NK-92 (cell line): ENCODE measurements around the gene MAN2A1.
"Not testable (repeated sequence)": the region's sequence is repeated elsewhere in the genome, so short reads cannot be mapped to it uniquely, and the experiment has no call there.

Experiments used
- DNase-seq: peaks from one replicate; lab custom pipeline; 2025; ENCODE audit not compliant: unreplicated experiment; lab: John Stamatoyannopoulos, UW

MAN2A1 gene

GRCh38 chr5:109812698-109813097 is 123.0 kb downstream of the MAN2A1 start:
- DNase-seq: no peak

- no peak for DNase-seq
Measured at GRCh38 chr5:109816732-109817131, 127.0 kb downstream of the MAN2A1 start.

GRCh38 chr5:109819878-109820277 is 130.2 kb downstream of the MAN2A1 start:
- DNase-seq: no peak

DNA sequence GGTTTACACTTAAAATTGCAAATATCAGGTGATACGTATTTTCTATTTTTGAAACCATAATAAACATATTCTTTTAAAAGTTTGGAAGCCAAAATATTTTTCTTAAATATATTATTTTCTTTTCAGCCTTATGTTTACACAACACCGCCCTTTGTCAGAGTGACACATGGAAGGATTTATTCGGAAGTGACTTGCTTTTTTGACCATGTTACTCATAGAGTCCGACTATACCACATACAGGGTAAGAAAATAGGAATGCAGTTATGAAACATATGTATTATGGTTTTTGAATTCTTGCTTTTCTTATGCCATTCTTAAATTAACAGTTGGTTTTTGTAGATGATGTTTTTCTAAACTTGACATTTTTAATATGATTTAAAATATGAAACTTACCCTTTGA is 133.9 kb downstream of the MAN2A1 start:
- no peak for DNase-seq

DNA sequence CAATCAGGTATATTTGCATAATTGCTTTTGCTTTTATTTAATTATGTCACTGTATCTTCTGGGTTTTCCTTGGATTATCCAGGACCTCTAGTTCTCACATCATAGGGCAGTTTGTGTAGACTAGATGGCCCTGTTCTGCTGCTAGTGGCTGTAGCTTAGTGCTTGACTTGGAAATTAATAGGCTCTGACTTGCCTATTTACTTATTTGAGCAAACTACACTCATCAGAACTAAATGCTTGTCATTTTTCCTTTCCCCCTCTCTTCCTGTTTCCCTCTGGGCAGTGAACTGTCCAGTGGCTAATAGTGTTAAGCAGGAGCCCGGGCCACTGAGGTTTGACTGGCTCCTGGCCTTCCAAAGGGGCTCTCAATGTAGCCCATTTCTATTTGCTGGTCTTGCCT is 135.7 kb downstream of the MAN2A1 start:
- no peak for DNase-seq

DNA sequence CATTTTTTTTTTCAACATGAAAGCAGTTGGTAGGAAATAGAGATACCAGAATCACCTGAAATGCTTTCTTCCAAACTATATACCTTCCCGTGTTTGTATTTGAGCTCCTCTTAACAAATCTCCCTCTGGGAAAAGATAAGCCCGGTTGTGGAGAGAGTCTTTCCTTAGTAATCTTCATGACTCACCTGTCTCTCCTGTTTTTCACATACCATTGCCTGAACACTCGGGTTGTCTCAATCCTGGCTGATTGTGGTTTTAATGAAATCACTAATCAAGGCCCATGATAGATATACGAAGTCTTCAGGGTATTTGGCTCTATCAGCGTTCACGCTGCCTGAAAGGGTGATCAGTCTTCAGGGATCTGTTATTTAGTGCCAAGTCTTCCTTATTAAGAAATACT is 136.7 kb downstream of the MAN2A1 start:
- DNase-seq: no peak

- no peak for DNase-seq
Measured at GRCh38 chr5:109829331-109829730, 139.6 kb downstream of the MAN2A1 start.

DNA sequence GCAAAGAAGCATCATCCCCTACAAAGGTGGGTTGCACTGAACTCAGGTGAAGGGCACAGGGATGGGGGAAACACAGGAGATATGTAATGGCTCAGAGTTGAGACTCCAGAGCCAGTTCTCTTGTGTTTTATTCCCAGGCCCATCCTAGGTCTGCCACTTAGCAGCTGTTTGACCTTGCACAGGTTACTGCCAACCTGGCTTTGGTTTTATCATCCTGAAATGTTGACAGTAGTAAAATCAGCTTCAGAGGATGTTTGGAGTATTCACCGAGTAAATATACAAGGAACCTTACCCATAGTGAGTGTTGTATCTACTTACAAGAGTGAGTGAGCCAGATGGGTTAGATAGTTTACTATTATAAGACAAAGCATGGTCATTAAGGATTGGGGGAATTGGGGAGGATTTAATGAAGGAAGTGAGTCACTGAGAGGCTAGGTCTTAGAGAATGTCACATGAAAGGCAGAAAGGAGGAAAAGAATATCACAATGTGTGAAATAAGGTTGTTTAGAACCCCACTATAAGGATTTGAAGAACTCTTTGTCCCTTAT is 141.3 kb downstream of the MAN2A1 start:
- DNase-seq: no peak

DNA sequence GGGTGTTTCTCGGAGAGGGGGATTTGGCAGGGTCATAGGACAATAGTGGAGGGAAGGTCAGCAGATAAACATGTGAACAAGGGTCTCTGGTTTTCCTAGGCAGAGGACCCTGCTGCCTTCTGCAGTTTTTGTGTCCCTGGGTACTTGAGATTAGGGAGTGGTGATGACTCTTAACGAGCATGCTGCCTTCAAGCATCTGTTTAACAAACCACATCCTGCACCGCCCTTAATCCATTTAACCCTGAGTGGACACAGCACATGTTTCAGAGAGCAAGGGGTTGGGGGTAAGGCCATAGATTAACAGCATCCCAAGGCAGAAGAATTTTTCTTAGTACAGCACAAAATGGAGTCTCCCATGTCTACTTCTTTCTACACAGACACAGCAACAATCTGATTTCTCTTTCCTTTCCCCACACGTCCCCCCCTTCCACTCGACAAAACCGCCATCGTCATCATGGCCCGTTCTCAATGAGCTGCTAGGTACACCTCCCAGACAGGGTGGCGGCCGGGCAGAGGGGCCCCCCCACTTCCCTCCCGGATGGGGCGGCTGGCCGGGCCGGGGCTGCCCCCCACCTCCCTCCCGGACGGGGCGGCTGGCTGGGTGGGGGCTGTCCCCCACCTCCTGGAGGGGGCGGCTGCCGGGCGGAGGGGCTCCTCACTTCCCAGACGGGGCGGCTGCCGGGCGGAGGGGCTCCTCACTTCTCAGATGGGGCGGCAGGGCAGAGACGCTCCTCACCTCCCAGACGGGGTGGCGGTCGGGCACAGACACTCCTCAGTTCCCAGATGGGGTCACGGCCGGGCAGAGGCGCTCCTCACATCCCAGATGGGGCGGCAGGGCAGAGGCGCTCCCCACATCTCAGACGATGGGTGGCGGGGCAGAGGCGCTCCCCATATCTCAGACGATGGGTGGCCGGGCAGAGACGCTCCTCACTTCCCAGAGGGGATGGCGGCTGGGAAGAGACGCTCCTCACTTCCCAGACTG is 142.8 kb downstream of the MAN2A1 start:
- DNase-seq: not testable (repeated sequence)

- DNase-seq: no peak
Measured at GRCh38 chr5:109833946-109834345, 144.2 kb downstream of the MAN2A1 start.

DNA sequence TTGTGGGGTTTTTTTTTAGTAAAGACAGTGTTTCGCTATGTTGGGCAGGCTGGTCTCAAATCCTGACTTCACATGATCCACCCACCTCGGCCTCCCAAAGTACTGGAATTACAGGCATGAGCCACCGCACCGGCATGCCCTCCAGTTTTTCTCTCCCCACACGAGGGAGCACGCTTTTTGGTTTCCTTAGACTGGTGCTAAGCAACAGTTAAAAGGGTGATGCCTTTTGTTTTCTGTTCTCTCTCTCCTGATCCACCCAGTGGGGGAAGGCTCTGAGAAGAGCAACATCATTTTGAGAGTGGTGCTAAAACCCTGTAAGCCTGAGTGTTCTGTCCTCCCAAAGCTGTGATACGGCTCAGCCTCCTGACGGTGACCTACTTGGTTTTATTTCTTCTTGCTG is 146.6 kb downstream of the MAN2A1 start:
- DNase-seq: no peak

GRCh38 chr5:109837231-109837861 is 147.6 kb downstream of the MAN2A1 start:
- DNase-seq: no peak

DNA sequence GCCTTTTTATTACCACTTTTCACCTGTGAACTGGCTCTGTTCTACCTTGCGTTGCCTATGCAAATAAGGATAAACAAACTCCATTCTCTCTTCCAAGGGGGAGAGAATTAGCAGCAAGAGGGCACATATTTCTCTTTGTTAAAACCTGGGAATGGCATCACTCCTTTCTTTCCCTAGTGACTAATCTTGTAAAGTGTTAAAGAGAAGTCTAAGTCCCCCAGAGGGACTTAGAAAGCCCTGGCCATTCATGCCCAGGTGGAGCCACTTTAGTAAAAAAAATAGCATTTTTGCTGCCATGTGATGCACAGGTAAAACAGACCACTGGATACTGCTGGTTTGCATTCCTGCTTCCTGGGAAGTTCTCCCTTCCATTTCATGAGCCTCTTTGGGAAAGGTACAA is 148.4 kb downstream of the MAN2A1 start:
- no peak for DNase-seq

DNA sequence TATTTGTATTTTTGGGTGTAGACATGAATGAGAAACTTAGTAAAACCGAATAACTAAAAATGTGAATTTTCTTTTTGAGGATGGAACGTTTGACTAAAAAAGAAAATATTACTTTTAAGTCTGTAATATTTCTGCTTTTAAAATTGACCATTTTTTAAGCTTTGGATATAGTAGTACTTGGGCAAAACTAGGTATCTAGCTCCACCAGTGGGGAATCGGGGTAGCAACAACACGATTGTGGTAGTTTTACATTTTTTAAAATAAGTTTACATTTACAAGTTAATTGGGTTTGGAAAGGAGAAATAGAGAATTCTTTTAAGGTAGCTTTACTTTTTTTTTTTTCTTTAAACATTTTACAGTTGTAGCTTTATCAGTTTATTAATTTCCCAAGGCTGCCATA is 154.4 kb downstream of the MAN2A1 start:
- DNase-seq: no peak

DNA sequence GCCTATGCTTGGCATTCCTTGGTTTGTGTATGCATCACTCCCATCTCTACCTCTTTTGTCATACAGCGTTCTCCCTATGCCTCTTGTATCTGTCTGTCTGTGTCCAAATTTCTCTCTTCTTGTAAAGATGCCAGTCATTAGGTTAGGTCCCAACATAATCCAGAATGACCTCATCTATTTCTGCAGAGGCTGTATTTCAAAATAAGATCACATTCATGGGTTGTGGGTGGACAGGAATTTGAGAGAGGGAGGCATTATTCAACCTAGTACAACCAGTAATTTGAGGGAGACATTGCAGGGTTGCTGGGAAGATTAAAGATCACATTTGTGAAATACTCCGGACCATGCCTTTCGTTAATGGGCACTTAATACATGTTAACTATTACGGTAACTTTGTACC is 155.0 kb downstream of the MAN2A1 start:
- DNase-seq: no peak

DNA sequence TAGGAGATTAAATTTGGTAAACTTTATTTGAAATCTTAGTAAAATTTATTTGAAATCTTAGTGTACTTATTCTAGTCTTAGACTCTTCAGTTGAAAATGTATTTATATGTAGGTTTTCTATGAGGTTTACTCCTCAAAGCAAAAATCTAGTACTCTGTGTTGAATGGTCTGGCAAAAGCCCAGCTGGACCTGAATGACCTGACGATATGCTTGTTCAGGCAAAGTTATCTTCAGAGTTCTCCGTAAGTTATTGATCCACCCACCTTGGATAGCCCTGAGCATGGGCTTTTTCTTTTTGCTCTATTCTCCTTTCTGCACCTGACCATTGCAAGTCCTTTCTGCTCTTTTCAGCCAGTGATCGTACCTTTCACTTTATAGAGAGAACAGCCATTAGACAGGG is 158.4 kb downstream of the MAN2A1 start:
- no peak for DNase-seq

- no peak for DNase-seq
Measured at GRCh38 chr5:109849478-109850088, 159.9 kb downstream of the MAN2A1 start.

GRCh38 chr5:109852371-109853155 is 162.8 kb downstream of the MAN2A1 start:
- DNase-seq: no peak

- DNase-seq: no peak
Measured at GRCh38 chr5:109853377-109853776, 163.7 kb downstream of the MAN2A1 start.

DNA sequence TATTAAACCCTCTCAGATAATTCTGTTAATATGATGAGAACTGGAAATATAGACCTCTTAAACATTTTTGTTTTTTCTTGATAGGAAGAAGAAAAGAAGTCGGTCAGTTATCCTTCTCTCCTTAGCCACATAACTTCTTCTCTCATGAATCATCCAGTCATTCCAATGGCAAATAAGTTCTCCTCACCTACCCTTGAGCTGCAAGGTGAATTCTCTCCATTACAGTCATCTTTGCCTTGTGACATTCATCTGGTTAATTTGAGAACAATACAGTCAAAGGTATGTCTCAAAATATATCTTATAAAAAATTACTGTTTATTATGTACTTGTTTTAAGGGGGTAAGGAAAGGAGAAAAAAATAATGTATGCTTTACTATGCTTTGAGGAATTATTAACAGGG is 165.3 kb downstream of the MAN2A1 start:
- no peak for DNase-seq
